GM11168 (cell line): ENCODE data around the gene TARM1.
"Not testable (repeated sequence)": the region's sequence is repeated elsewhere in the genome, so short reads cannot be mapped to it uniquely, and the experiment has no call there.

Source experiments
- in situ Hi-C: fragments of 300-500 bp; cut with MboI; formaldehyde crosslinking; loops from one replicate; pipeline ENCODE4 v1.12.0; 2022; ENCODE audit warnings: low sequenced_read_pairs; ENCODE audit not compliant: unreplicated experiment

TARM1 gene

DNA sequence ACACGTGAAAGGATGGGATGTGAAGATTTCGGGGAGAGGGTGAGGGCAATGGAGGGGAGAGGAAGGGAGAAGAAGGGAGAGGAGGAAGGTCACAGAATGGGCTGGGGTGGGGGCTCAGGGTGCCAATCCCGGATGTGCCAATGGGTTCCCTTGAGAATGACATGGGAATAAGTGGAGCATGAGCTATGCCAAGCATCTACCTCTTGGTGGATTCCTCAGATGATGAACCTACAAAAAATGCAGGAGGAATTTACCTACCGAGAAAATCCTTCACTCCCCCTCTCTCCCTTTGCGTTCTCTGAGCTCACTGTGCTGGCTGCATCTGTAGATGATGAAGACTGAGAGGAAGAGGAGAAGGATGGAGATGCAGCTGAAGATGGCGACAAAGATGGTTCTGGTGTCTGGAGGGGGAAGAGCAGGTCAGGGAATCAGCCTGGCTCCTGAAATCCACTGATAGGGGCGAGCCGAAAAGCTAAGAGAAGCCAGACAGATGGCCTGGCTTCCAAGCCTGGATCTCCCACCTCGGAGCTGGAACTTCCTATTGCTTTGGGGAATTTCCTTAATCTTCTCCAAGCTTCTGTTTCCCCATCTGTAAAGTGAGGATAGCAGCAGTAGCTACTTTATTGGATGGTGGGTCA is 39.1 kb downstream of the TARM1 start:
- in situ Hi-C loops: no loop called here

DNA sequence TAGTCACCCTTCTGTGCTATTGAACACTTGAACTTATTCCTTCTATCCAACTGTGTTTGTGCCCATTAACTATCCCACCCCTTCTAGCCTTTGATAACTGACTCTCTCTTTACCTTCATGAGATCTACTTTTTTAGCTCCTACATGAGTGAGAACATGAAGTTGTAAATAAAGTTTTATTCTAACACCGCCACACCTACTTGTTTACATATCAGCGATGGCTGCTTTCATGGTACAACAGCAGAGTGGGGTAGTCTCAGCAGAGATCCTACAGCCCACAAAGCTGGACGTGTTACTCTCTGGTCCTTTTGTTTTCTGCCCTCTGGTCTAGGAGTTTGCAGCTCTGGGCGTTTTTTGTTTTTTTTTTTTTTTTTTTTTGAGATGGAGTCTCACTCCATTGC is 41.2 kb downstream of the TARM1 start:
- in situ Hi-C loops: no loop called here

DNA sequence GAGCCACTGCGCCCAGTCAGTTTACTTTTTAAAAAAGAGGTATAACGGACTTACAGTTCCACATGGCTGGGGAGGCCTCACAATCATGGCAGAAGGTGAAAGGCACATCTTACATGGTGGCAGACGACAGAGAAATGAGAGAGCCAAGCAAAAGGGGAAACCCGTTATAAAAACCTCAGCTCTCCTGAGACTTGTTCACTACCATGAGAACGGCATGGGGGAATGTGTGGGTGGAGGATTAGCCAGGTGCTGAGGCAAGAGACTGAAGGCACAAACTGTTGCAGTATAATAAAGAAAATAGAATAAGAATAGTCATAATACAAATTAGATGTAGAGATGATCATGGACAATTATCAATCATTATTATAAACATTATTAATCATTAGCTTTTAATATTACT is 44.6 kb downstream of the TARM1 start:
- in situ Hi-C loops: not testable (repeated sequence)

DNA sequence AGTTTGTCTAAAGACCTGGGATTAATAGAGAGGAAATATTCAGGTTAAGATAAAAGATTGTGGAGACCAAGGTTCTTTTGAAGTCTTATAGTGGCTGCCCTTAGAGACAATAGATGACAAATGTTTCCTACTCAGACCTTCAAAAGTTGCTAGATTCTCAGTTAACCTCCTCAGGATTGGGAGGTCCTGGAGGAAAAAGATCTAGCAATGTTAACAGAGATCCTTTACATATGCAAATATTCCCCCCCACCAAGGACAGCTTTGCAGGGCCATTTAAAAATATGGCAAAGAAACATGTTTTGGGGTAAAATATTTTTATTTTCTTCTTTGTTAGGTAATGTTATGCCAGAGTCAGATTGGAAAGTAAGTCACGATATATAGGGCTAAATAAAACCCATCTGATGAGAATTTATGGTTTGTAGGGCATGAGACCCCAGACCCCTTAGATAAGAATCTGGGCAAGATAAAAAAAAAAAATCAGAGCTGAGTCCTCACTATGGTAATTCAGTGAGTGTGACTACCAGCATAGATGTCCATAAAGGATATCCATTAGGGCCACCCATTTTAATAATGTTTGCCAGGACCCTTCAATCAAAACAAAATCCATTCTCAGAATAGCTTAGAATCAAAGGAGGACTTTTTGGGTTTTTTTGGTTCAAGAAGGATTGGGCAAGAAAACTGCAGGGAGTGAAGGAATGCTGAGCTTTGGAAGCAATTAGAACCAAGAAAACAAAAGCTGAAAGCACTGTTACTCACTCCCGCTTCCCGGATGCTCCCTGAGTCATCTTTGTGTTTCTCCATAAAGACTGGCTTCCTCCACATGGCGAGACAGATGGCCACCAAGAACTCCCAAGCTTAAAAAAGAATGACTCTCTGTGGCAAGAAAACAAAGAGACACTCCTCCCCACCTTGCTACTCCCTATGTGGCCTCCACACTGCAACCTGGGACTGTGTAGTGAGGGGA is 45.7 kb downstream of the TARM1 start:
- in situ Hi-C loops: no loop called here

DNA sequence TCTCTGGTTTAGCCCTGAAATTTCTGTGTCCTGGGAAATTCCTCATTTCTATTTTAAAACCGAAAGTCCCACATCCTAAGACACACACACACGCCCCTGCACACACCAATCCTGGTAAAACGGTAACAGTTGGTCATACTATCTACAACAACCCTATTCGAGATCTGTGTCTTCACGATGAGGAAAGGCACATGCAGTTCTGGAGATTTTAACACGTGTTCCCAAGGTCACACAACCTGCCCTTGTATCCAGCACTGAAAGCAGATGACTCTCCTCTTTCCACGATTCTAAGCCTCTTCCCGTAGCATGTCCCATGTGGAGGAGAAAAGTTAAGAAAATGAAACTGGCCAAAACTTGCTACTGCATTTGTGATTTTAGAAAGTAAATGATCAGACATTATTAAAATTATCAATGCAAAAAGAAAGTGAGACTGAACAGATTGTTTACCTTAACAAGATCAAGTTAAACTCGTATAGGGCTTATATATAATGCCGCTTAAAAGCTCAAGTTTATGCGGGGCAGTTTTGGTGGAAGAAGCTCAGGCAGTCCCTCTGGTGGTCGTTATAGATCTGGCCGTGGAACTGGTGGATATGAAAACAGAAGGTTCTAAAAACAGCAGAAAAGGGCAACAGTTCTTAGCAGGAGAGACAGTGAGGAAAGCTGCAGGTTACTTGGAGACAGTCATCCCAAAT is 50.1 kb downstream of the TARM1 start:
- in situ Hi-C loops: no loop called here

DNA sequence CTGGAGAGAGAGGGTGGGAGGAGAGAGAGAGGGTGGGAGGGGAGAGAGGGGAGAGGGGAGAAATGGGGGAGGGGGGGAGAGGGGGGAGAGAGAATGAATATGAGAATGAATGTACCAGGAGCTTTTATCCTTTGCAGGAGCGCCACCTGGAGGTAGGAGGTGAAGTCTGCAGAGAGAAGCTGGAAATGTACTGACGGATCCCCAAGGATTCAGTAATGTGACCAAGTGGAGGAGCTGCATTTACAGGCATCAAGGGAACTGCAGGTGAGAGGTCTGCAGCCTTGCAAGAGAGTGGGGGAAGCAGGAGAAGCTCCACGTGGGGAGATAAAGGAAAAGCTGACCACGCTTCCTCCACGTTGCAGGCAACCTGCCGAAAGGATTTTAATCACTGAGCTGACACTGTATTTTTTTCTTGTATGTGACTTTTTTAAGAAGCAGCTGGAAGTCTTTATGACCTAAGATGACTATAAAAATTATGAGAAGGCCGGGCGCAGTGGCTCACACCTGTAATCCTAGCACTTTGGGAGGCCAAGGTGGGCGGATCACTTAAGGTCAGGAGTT is 51.2 kb downstream of the TARM1 start:
- in situ Hi-C loops: no loop called here

DNA sequence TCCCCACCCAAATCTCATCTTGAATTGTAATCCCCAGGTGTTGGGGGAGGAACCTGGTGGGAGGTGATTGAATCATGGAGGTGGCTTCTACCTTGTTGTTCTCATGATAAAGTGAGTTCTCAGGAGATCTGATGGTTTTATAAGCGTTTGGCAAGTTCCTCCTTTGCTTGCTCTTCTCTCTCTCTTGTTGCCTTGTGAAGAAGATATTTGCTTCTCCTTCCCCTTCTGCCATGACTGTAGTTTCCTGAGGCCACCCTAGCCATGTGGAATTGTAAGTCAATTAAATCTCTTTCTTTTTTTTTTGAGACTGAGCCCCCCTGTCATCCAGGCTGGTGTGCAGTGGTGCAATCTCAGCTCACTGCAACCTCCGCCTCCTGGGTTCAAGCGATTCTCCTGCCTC is 51.9 kb downstream of the TARM1 start:
- in situ Hi-C loops: no loop called here

DNA sequence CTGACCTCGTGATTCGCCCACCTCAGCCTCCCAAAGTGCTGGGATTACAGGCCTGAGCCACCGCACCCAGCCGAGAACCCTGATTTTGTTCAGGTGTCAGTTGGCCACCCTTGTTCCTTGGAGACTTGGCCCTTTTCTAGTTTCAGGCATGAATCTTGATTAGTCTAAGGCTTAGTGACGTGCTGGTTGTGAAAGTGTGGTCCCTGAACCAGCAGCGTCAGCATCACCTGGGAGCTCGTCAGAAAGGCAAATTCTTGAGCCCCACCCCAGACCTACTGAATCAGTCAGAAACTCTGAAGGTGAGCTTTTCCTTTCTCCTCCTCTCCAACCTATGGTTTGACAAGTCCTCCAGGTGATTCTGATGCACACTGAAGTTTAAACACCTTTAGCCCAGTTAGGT is 54.5 kb downstream of the TARM1 start:
- in situ Hi-C loops: no loop called here

DNA sequence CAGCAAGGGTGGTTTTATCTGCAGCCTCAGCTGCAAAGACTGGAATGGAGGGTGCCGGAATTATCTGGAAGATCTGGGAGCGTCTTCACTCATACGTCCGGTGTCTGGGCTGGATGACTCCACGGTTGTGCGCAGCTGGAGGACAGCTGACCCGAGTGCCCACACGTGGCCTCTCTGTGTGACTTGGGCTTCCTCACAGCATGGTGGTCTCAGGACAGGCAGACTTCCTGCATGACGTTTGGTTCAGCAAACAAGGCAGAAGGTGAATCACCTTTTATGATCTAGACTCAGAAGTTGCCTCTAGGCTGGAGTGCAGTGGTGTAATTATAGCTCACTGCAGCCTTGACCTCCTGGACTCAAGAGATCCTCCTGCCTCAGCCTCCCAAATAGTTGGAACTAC is 56.5 kb downstream of the TARM1 start:
- in situ Hi-C loops: loop anchor here (5.0 kb wide), 1 partner anchor 182 kb away; no protein-coding TSS in a partner anchor

DNA sequence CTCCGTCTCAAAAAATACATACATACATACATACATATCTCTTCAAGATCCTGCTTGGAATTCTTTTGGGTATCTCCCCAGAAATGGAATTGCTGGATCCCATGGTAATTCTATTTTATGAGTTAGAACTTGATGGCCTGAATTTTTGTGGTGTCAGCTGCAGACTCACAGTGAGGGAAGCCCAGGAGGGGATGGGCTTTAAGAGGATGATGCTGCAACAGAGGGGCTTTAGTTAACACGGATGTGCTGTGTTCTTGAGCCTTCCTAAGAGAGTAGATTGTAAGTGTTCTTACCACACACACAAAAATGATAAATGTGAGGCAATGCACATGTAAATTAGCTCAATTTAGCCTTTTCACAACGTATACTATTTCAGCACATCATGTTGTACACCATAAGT is 58.0 kb downstream of the TARM1 start:
- in situ Hi-C loops: loop anchor here (5.0 kb wide), 1 partner anchor 181 kb away; no protein-coding TSS in a partner anchor

DNA sequence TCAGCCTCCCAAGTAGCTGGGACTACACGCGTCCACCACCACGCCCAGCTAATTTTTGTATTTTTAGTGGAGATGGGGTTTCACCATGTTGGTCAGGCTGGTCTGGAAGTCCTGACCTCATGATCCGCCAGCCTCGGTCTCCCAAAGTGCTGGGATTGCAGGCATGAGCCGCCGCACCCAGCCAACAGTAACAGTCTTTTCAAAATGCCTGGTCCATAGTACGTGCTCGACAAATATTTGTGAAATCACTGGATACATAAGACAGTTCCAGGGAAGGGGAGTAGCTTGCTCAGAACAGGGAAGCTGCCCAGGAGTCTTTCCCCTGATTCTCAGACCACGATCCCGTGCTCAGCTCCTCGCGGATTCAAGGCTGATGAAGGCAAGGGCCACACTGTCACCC is 59.2 kb downstream of the TARM1 start:
- in situ Hi-C loops: loop anchor here (5.0 kb wide), 1 partner anchor 180 kb away; no protein-coding TSS in a partner anchor

DNA sequence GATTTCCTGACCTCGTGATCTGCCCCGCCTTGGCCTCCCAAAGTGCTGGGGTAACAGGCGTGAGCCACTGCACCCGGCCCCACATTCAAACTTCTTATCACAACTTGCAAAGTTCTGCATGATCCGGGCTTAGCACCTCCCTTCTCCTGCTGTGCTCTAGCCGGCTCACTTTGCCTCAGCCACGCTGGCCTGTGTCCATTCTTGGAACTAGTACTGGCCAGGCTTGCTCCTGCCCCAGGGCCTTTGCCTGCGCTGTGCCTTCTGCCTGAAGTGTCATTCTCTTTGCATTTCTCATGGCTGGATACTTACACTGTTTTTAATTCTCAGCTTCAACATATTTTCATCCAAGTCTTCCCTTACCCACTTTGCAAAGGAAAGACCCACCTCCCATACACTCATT is 59.8 kb downstream of the TARM1 start:
- in situ Hi-C loops: loop anchor here (5.0 kb wide), 1 partner anchor 179 kb away; no protein-coding TSS in a partner anchor
